GM23338 (cell line): ENCODE data around the gene MAP3K7CL. TPM values are rescaled to one million over a fixed set of nuclear protein-coding genes. Genes with fewer than 3 reads are reported as not detected.

Experiments used
- ATAC-seq: fragments of 200-7000 bp; cut with Tn5 transposase; 3 replicates; pipeline ENCODE4 v1.9.1; 2020
- DNase-seq: peaks from one replicate; pipeline ENCODE4 v3.0.0-alpha.2; 2015; ENCODE audit warnings: low spot score
- H2AFZ ChIP-seq: fragments of 200-600 bp; sonication (generic); 2 replicates; pipeline ENCODE4 v1.8.0; 2016; ENCODE audit warnings: antibody characterized with exemption, mild to moderate bottlenecking, moderate library complexity
- H3F3A ChIP-seq: fragments of 200-600 bp; sonication (generic); replicated peaks from 2 replicates; pipeline ENCODE4 v1.8.0; 2017; ENCODE audit warnings: antibody characterized with exemption, mixed run types, low read depth
- H3K27ac ChIP-seq: fragments of 200-600 bp; sonication (generic); 2 replicates; pipeline ENCODE4 v1.6.1; 2016; ENCODE audit warnings: low read depth
- H3K27me3 ChIP-seq: fragments of 200-600 bp; sonication (generic); 2 replicates; pipeline ENCODE4 v1.8.0; 2016; ENCODE audit warnings: mild to moderate bottlenecking, mixed run types, moderate library complexity; ENCODE audit not compliant: insufficient read depth
- H3K36me3 ChIP-seq: fragments of 200-600 bp; sonication (generic); 2 replicates; pipeline ENCODE4 v1.8.0; 2016; ENCODE audit warnings: mild to moderate bottlenecking; ENCODE audit not compliant: insufficient read depth
- H3K4me1 ChIP-seq: fragments of 200-600 bp; sonication (generic); 2 replicates; pipeline ENCODE4 v1.8.0; 2016; ENCODE audit warnings: mild to moderate bottlenecking, moderate library complexity; ENCODE audit not compliant: insufficient read depth
- H3K4me2 ChIP-seq: fragments of 200-600 bp; sonication (generic); 2 replicates; pipeline ENCODE4 v1.7.1; 2017; ENCODE audit warnings: mixed run types
- H3K4me3 ChIP-seq: fragments of 200-600 bp; sonication (generic); 2 replicates; pipeline ENCODE4 v1.6.1; 2016; ENCODE audit warnings: mixed run types
- H3K79me2 ChIP-seq: fragments of 200-600 bp; sonication (generic); replicated peaks from 2 replicates; pipeline ENCODE4 v1.8.0; 2017; ENCODE audit warnings: mild to moderate bottlenecking; ENCODE audit not compliant: insufficient read depth
- H3K9me2 ChIP-seq: fragments of 200-600 bp; sonication (generic); 2 replicates; pipeline ENCODE4 v1.8.0; 2017; ENCODE audit not compliant: insufficient read depth
- H4K20me1 ChIP-seq: fragments of 200-600 bp; sonication (generic); replicated peaks from 2 replicates; pipeline ENCODE4 v1.8.0; 2017; ENCODE audit warnings: mild to moderate bottlenecking; ENCODE audit not compliant: insufficient read depth
- H3K27ac Mint-ChIP-seq: 2 replicates; pipeline ENCODE4 v1.8.0; 2020; ENCODE audit warnings: inconsistent platforms, mild to moderate bottlenecking, moderate library complexity, mixed read lengths
- H3K27me3 Mint-ChIP-seq: 3 replicates; pipeline ENCODE4 v1.8.0; 2022; ENCODE audit warnings: low read depth, mild to moderate bottlenecking, moderate library complexity, mixed read lengths, inconsistent platforms; ENCODE audit not compliant: insufficient read depth, poor library complexity
- H3K36me3 Mint-ChIP-seq: 3 replicates; pipeline ENCODE4 v1.8.0; 2021; ENCODE audit warnings: low read depth, mild to moderate bottlenecking, inconsistent platforms, moderate library complexity, mixed read lengths
- H3K4me1 Mint-ChIP-seq: 3 replicates; pipeline ENCODE4 v1.8.0; 2020; ENCODE audit warnings: mild to moderate bottlenecking, inconsistent platforms, mixed read lengths
- H3K4me3 Mint-ChIP-seq: 3 replicates; pipeline ENCODE4 v1.8.0; 2021; ENCODE audit warnings: moderate library complexity, mild to moderate bottlenecking, inconsistent platforms, mixed read lengths
- H3K9me3 Mint-ChIP-seq: 3 replicates; pipeline ENCODE4 v1.8.0; 2020; ENCODE audit warnings: moderate library complexity, mild to moderate bottlenecking, inconsistent platforms, mixed read lengths
- CTCF ChIP-seq, 2 experiments: fragments of 200-600 bp in 1 of 2; sonication (generic) in 1 of 2; conservative IDR thresholded peaks; 2 replicates each; pipeline versions ENCODE4 v1.5.1 to v1.6.1; 2016 to 2017; ENCODE audit warnings: antibody characterized with exemption in 2 of 2, low read depth in 2 of 2, mild to moderate bottlenecking in 2 of 2, moderate library complexity in 1 of 2
- ETS1 ChIP-seq: IDR thresholded peaks from 2 replicates; pipeline ENCODE4 v1.6.1; 2016; ENCODE audit warnings: antibody characterized with exemption
- EZH2 ChIP-seq: fragments of 200-600 bp; sonication (generic); IDR thresholded peaks from one replicate; pipeline ENCODE4 v1.8.0; 2017; ENCODE audit warnings: antibody characterized with exemption, mild to moderate bottlenecking, low read depth; ENCODE audit not compliant: unreplicated experiment
- EZH2phosphoT487 ChIP-seq: fragments of 200-600 bp; sonication (generic); IDR thresholded peaks from one replicate; pipeline ENCODE4 v1.8.1; 2018; ENCODE audit warnings: antibody characterized with exemption; ENCODE audit not compliant: unreplicated experiment
- JUNB ChIP-seq: IDR thresholded peaks from one replicate; pipeline ENCODE4 v1.6.1; 2016; ENCODE audit warnings: antibody characterized with exemption; ENCODE audit not compliant: unreplicated experiment
- NANOG ChIP-seq: IDR thresholded peaks from 2 replicates; pipeline ENCODE4 v1.6.1; 2016; ENCODE audit warnings: antibody characterized with exemption, borderline replicate concordance
- POLR2AphosphoS5 ChIP-seq: IDR thresholded peaks from 2 replicates; pipeline ENCODE4 v1.6.1; 2016; ENCODE audit warnings: antibody characterized with exemption, low read depth
- REST ChIP-seq: IDR thresholded peaks from one replicate; pipeline ENCODE4 v1.6.1; 2018; ENCODE audit warnings: antibody characterized with exemption; ENCODE audit not compliant: unreplicated experiment
- STAT1 ChIP-seq: IDR thresholded peaks from one replicate; pipeline ENCODE4 v1.6.1; 2016; ENCODE audit warnings: antibody characterized with exemption; ENCODE audit not compliant: unreplicated experiment
- ZNF114 ChIP-seq: fragments of 250-450 bp; sonication (Bioruptor Pico); IDR thresholded peaks from 2 replicates; pipeline ENCODE4 v1.5.0; 2020; ENCODE audit warnings: mild to moderate bottlenecking, moderate library complexity
- ZNF331 ChIP-seq: fragments of 250-450 bp; sonication (Bioruptor Pico); IDR thresholded peaks from 2 replicates; pipeline ENCODE4 v1.5.0; 2020; ENCODE audit warnings: low read depth, mild to moderate bottlenecking, moderate library complexity
- polyA plus RNA-seq: library from polyadenylated mRNA; unstranded; fragments of >200 nt; fragmentation: Nextera tagmentation; extraction: Ambion mirVana; gene quantifications from 2 replicates; pipeline ENCODE4 v1.2.1, GENCODE V29; 2016
- total RNA-seq: library from RNA; depleted of rRNA; stranded (reverse); fragments of >200 nt; shearing (Covaris generic); gene quantifications from 2 replicates; pipeline ENCODE4 v1.2.3, GENCODE V29; 2014

MAP3K7CL gene
- total and polyA plus RNA-seq, 2 experiments from 2014 or later: 2.4 to 3.6 TPM

GRCh38 chr21:29181799-29182470 is 51.5 kb downstream of the MAP3K7CL start (continued):
- TF ChIP-seq ZNF114 (CRISPR knock-in tag) (no peak), ETS1 (no peak), EZH2 (no peak), STAT1 (no peak), EZH2phosphoT487 (no peak), ZNF331 (CRISPR knock-in tag) (no peak), CTCF (conservative IDR thresholded peaks at IDR 0.05; ENCODE audit: low read depth in 2 of 2) (no peak), JUNB (no peak)

- Histone ChIP-seq H3K36me3 (no peaks in the 10 kb centered on the region), H3K27ac (no peak overlapping the region), H4K20me1 (no peaks in the 10 kb centered on the region), H3K9me2 (no peaks in the 10 kb centered on the region), H2AFZ (no peak overlapping the region), H3K79me2 (no peaks in the 10 kb centered on the region), H3K4me1 (peaks cover 8% of the 10 kb centered on the region; the same call in 1 of the 2 replicates), H3F3A (no peaks in the 10 kb centered on the region), H3K4me2 (no peak overlapping the region), H3K4me3 (no peak overlapping the region), H3K27me3 (peaks cover 47% of the 10 kb centered on the region)
- Mint-ChIP-seq H3K4me3 (no peak overlapping the region), H3K27ac (no peak overlapping the region), H3K27me3 (peaks cover 6% of the 10 kb centered on the region), H3K9me3 (no peaks in the 10 kb centered on the region), H3K4me1 (peaks cover 10% of the 10 kb centered on the region), H3K36me3 (no peaks in the 10 kb centered on the region)
- DNase-seq (no peak), ATAC-seq (no peak)
- TF ChIP-seq REST (no peak), POLR2AphosphoS5 (no peak), STAT1 (no peak), ETS1 (no peak), EZH2 (no peak), ZNF114 (CRISPR knock-in tag) (no peak), NANOG (no peak)
Measured at GRCh38 chr21:29182691-29183092, 52.2 kb downstream of the MAP3K7CL start.
